GM12878 (cell line): ENCODE results near the gene PMP22. TPM values are rescaled to one million over a fixed set of nuclear protein-coding genes. Genes with fewer than 3 reads are reported as not detected.

Experiments used
- ATAC-seq: fragments of 200-7000 bp; cut with Tn5 transposase; 3 replicates; pipeline ENCODE4 v1.9.1; 2020; ENCODE audit warnings: mild to moderate bottlenecking, moderate library complexity
- BruUV-seq: library from RNA; stranded (reverse); fragments of 400-500 nt; replicated peaks from 2 replicates; lab custom pipeline; 2021; lab: Mats Ljungman, UMichigan
- CTCF ChIA-PET: fragments of 300-600 bp; sonication (Branson Sonifier 250); formaldehyde crosslinking; extraction: SDS; loops from one replicate; lab custom pipeline; 2021; ENCODE audit warnings: inconsistent platforms; lab: Yijun Ruan, JAX
- POLR2A ChIA-PET: fragments of 350-600 bp; formaldehyde crosslinking; extraction: SDS; loops from one replicate; lab custom pipeline; 2021; ENCODE audit warnings: inconsistent platforms; lab: Charles Lee
- RAD21 ChIA-PET: fragments of 300-600 bp; sonication (Branson Sonifier 250); formaldehyde crosslinking; loops from one replicate; lab custom pipeline; 2023; ENCODE audit warnings: antibody characterized with exemption; ENCODE audit not compliant: unreplicated experiment; lab: Charles Lee
- SMC1A ChIA-PET: fragments of 300-600 bp; sonication (Branson Sonifier 250); formaldehyde crosslinking; loops from one replicate; lab custom pipeline; 2023; ENCODE audit not compliant: unreplicated experiment, uncharacterized antibody; lab: Charles Lee
- DNase-seq: peaks from one replicate; pipeline ENCODE4 v3.0.0-alpha.2; 2011; ENCODE audit warnings: low read depth, low spot score
- FAIRE-seq: peaks from 3 replicates; lab custom pipeline; 2011; peaks lifted over from hg19 to GRCh38; lab: Jason Lieb, UNC
- H2AFZ ChIP-seq: 2 replicates; pipeline ENCODE4 v1.6.0; 2011; ENCODE audit warnings: low read depth, low read length, control low read depth; ENCODE audit not compliant: control insufficient read depth
- H3K27ac ChIP-seq: 2 replicates; pipeline ENCODE4 v1.5.1; 2011; ENCODE audit warnings: control low read depth; ENCODE audit not compliant: control insufficient read depth, insufficient read depth
- H3K27me3 ChIP-seq, 2 experiments: replicated peaks in 1 of 2; 2 replicates each; pipeline versions ENCODE4 v1.6.0 to v1.6.1; 2011; ENCODE audit warnings: low read length in 1 of 2; ENCODE audit not compliant: control insufficient read depth in 2 of 2, insufficient read depth in 2 of 2
- H3K36me3 ChIP-seq, 2 experiments: 2 replicates each; pipeline ENCODE4 v1.5.1; 2011; ENCODE audit warnings: low read length in 1 of 2; ENCODE audit not compliant: control insufficient read depth in 2 of 2, insufficient read depth in 2 of 2
- H3K4me1 ChIP-seq: 2 replicates; pipeline ENCODE4 v1.6.1; 2011; ENCODE audit warnings: mild to moderate bottlenecking, low read length, moderate library complexity, mixed read lengths; ENCODE audit not compliant: control insufficient read depth, insufficient read depth
- H3K4me2 ChIP-seq: 2 replicates; pipeline ENCODE4 v1.6.0; 2011; ENCODE audit warnings: control low read depth; ENCODE audit not compliant: control insufficient read depth, insufficient read depth
- H3K4me3 ChIP-seq: fragments of 200-600 bp; sonication (generic); 2 replicates; pipeline ENCODE4 v1.5.1; 2016
- H3K79me2 ChIP-seq: 2 replicates; pipeline ENCODE4 v1.6.0; 2011; ENCODE audit warnings: low read length; ENCODE audit not compliant: control insufficient read depth, insufficient read depth
- H3K9ac ChIP-seq: 2 replicates; pipeline ENCODE4 v1.8.0; 2011; ENCODE audit warnings: low read length, control low read depth, mixed read lengths; ENCODE audit not compliant: control insufficient read depth, insufficient read depth
- H3K9me3 ChIP-seq: replicated peaks from 3 replicates; pipeline ENCODE4 v1.5.1; 2011; ENCODE audit warnings: mild to moderate bottlenecking, low read length; ENCODE audit not compliant: control insufficient read depth, insufficient read depth
- H4K20me1 ChIP-seq: 2 replicates; pipeline ENCODE4 v1.6.0; 2011; ENCODE audit not compliant: control insufficient read depth, insufficient read depth
- BMI1 ChIP-seq: fragments of 450-650 bp; IDR thresholded peaks from 2 replicates; pipeline ENCODE4 v1.6.1; 2016; ENCODE audit warnings: mild to moderate bottlenecking, moderate library complexity, borderline replicate concordance
- CEBPB ChIP-seq, 2 experiments: fragments of 150-350 bp in 1 of 2; IDR thresholded peaks; 2 replicates each; pipeline ENCODE4 v1.6.1; 2012 to 2014; ENCODE audit warnings: low read depth in 2 of 2, low read length in 2 of 2, borderline replicate concordance in 1 of 2, inconsistent platforms in 1 of 2
- LARP7 ChIP-seq: fragments of 450-650 bp; IDR thresholded peaks from 2 replicates; pipeline ENCODE4 v1.6.1; 2017; ENCODE audit warnings: mild to moderate bottlenecking
- NR2C1 ChIP-seq: fragments of 450-650 bp; IDR thresholded peaks from 2 replicates; pipeline ENCODE4 v1.6.1; 2017; ENCODE audit warnings: antibody characterized with exemption, mild to moderate bottlenecking, moderate library complexity
- RUNX3 ChIP-seq: IDR thresholded peaks from 2 replicates; pipeline ENCODE4 v1.6.1; 2012; ENCODE audit warnings: low read length, inconsistent platforms
- WGBS: methylation state at CpG from one replicate; pipeline ENCODE4 v1.1.6; 2016; ENCODE audit warnings: low lambda C conversion rate; ENCODE audit not compliant: insufficient replicate concordance, insufficient coverage; ENCODE audit errors: missing lambda C conversion rate; 5-methylcytosine and 5-hydroxymethylcytosine counted together
- in situ Hi-C: fragments of 300-500 bp; cut with MboI; formaldehyde crosslinking; loops from 9 replicates; pipeline ENCODE4 v1.14.3; 2018; ENCODE audit warnings: mixed read lengths
- intact Hi-C: fragments of 100-400 bp; cut with micrococcal nuclease; formaldehyde crosslinking; loops from one replicate; pipeline ENCODE4 v1.14.2; 2022; ENCODE audit not compliant: unreplicated experiment
- polyA plus RNA-seq, 11 experiments: library from polyadenylated mRNA; depleted of rRNA in 4 of 11; unstranded in 6 of 11; stranded (reverse) in 5 of 11; fragments of >200 nt; fragmentation: Nextera tagmentation in 4 of 11; fragmentation: Illumina TruSeq in 1 of 11; extraction: Ambion mirVana in 4 of 11; extraction: Trizol in 1 of 11; gene quantifications; 1 replicate in 1 of 11; 2 replicates in 10 of 11; pipeline versions ENCODE4 v1.2.1 to v1.2.3, GENCODE V29; 2011 to 2016; ENCODE audit warnings: inconsistent platforms in 2 of 11, missing spikeins in 2 of 11, low read depth in 1 of 11
- total RNA-seq, 4 experiments: library from RNA; depleted of rRNA in 3 of 4; stranded (reverse); fragments of >200 nt in 3 of 4; fragmentation: Illumina TruSeq in 1 of 4; extraction: Trizol in 1 of 4; gene quantifications; 2 replicates each; pipeline versions ENCODE4 v1.2.1 to v1.2.3, GENCODE V29; 2013 to 2021
- TF ChIP-seq, protein P1 (sequence below): fragments of 450-650 bp; IDR thresholded peaks from 2 replicates; pipeline ENCODE4 v1.6.1; 2017; ENCODE audit warnings: antibody characterized with exemption, mild to moderate bottlenecking, moderate library complexity
- TF ChIP-seq, protein P2 (sequence below): fragments of 450-650 bp; IDR thresholded peaks from 2 replicates; pipeline ENCODE4 v1.6.1; 2017; ENCODE audit warnings: borderline replicate concordance

PMP22 gene
- total and polyA plus RNA-seq, 10 of the 15 experiments (the other 5 are each of a cell fraction or from before 2014, with no cell fraction given), result 0.59 TPM; not detected in 9

DNA sequence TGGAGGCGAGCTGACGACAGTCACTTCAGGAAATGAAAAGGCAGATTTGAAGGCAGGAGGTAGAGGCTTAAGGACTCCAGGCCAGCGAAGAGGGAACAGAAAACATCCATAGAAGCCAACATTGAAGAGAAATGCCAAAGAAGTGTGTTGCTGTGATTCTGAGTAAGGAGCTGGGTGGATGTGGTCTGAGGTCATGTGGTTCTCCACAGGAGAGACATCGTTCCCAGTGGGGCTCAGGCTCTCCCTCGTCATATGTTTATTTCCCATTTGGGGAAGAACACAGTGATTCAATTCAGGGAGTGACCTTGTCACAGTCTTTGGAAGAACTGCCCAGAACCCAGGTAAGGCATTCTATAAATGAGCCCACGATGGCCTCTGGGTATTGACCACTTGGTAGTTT lies 6.6 kb upstream of the PMP22 start (continued):
- TF ChIP-seq BMI1, result no peak
- TF ChIP-seq, protein P1, sequence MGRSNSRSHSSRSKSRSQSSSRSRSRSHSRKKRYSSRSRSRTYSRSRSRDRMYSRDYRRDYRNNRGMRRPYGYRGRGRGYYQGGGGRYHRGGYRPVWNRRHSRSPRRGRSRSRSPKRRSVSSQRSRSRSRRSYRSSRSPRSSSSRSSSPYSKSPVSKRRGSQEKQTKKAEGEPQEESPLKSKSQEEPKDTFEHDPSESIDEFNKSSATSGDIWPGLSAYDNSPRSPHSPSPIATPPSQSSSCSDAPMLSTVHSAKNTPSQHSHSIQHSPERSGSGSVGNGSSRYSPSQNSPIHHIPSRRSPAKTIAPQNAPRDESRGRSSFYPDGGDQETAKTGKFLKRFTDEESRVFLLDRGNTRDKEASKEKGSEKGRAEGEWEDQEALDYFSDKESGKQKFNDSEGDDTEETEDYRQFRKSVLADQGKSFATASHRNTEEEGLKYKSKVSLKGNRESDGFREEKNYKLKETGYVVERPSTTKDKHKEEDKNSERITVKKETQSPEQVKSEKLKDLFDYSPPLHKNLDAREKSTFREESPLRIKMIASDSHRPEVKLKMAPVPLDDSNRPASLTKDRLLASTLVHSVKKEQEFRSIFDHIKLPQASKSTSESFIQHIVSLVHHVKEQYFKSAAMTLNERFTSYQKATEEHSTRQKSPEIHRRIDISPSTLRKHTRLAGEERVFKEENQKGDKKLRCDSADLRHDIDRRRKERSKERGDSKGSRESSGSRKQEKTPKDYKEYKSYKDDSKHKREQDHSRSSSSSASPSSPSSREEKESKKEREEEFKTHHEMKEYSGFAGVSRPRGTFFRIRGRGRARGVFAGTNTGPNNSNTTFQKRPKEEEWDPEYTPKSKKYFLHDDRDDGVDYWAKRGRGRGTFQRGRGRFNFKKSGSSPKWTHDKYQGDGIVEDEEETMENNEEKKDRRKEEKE, result no peak
- TF ChIP-seq CEBPB (IDR thresholded peaks at IDR 0.05; ENCODE audit: borderline replicate concordance in 1 of 2, low read depth in 2 of 2, low read length in 2 of 2), result no peak
- TF ChIP-seq, protein P2, sequence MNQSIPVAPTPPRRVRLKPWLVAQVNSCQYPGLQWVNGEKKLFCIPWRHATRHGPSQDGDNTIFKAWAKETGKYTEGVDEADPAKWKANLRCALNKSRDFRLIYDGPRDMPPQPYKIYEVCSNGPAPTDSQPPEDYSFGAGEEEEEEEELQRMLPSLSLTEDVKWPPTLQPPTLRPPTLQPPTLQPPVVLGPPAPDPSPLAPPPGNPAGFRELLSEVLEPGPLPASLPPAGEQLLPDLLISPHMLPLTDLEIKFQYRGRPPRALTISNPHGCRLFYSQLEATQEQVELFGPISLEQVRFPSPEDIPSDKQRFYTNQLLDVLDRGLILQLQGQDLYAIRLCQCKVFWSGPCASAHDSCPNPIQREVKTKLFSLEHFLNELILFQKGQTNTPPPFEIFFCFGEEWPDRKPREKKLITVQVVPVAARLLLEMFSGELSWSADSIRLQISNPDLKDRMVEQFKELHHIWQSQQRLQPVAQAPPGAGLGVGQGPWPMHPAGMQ, result no peak

DNA sequence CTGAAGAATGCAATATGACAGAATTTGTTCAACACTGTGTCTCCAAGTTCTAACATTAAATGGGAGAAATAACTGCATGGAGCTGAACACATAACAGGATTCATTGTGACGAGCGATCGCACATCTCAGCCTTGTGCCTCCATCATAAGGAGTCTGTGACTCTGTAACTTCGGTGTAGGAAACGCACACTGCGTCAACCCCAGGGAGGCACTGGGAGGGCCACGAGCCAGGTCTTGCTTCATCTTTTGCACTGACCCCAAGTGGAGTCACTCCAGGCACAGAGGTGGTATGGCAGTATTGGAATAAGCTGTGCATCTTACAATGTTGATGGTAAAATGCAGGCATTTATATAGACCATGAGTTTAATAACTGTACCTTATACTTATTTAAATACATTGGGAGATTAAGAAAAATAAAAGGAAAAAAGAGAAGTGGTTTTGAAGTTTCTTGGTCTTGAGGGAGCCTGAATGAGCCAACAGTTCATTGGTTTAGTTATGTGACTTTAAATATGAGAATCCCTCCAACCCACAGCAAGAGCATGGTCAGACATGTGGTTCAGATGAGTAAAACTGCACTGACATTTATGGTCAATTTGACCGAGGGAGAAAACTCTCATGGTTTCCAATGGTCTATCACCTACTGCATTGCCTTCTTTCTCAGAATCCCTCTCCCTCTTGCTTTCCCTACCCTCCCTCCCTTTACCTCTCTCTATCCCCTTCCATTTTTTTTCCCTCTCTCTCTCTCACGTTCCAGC lies 5.7 kb upstream of the PMP22 start:
- Histone ChIP-seq H2AFZ (no peak overlapping the region), H3K4me3 (no peak overlapping the region), H3K27me3 (no peaks in the 10 kb centered on the region), H4K20me1 (no peaks in the 10 kb centered on the region), H3K4me2 (no peak overlapping the region), H3K27ac (no peak overlapping the region), H3K79me2 (no peaks in the 10 kb centered on the region), H3K4me1 (no peaks in the 10 kb centered on the region), H3K36me3 (no peaks in the 10 kb centered on the region), H3K9me3 (no peaks in the 10 kb centered on the region), H3K9ac (no peak overlapping the region)
- FAIRE-seq (no peak), DNase-seq (no peak), ATAC-seq (no peak)
- intact Hi-C loops, result no loop called here
- no TSS peak for BruUV-seq
- POLR2A ChIA-PET, result no interaction called here
- CTCF ChIA-PET, result no interaction called here
- TF ChIP-seq LARP7, result no peak
- TF ChIP-seq NR2C1, result no peak
- peak; percentile 8; the same call in 1 of the 2 replicates for TF ChIP-seq RUNX3
- RAD21 ChIA-PET, result no interaction called here
- WGBS, result 59% methylated on average over 9 of the region's 9 CpGs
- SMC1A ChIA-PET, result no interaction called here
- in situ Hi-C loops, result loop anchor here (25.0 kb wide), 1 partner anchor 716 kb away; the partner anchor contains the start of genes TTC19 and ZSWIM7
